ENCODE measurements around the gene MAP7D1.

GRCh38 chr1:36187800-36188593 lies 32.0 kb downstream of the MAP7D1 start:
- peak in 3 of 4 experiments; percentile 94 to 97 (median 95) for TF ChIP-seq CTCF (IDR thresholded peaks at IDR 0.05)
- no peak for TF ChIP-seq POLR2A (IDR thresholded peaks at IDR 0.05)
- TF ChIP-seq POLR2AphosphoS5 (IDR thresholded peaks at IDR 0.05): peak; percentile 81
- no peak for TF ChIP-seq EP300 (IDR thresholded peaks at IDR 0.05)

Measured in gastroesophageal sphincter (tissue), 3 donors.